ENCODE data around the gene OPN4.

- TF ChIP-seq POLR2A (IDR thresholded peaks at IDR 0.05): no peak
- peak in 1 of 2 donors; percentile 12 for TF ChIP-seq EP300 (IDR thresholded peaks at IDR 0.05)
These were observed 14.2 kb downstream of the OPN4 start, which contains the start of gene LDB3 for GRCh38 chr10:86668297-86669165.
